PC-3 (cell line): ENCODE data around the gene RIMKLA. TPM values are rescaled to one million over a fixed set of nuclear protein-coding genes. Genes with fewer than 3 reads are reported as not detected.

Source experiments
- ATAC-seq: fragments of 200-7000 bp; cut with Tn5 transposase; 2 replicates; pipeline ENCODE4 v1.9.1; 2020; ENCODE audit warnings: mild to moderate bottlenecking, moderate library complexity
- BruUV-seq: library from RNA; stranded (reverse); fragments of 400-500 nt; replicated peaks from 2 replicates; lab custom pipeline; 2021; lab: Mats Ljungman, UMichigan
- CTCF ChIA-PET: fragments of 300-600 bp; sonication (Branson Sonifier 250); formaldehyde crosslinking; loops from one replicate; lab custom pipeline; 2022; ENCODE audit warnings: antibody characterized with exemption; lab: Charles Lee
- POLR2A ChIA-PET: fragments of 300-600 bp; sonication (Branson Sonifier 250); formaldehyde crosslinking; loops from one replicate; lab custom pipeline; 2022; ENCODE audit warnings: antibody characterized with exemption; ENCODE audit not compliant: unreplicated experiment; lab: Charles Lee
- DNase-seq: peaks from one replicate; pipeline ENCODE4 v3.0.0-alpha.2; 2015
- H2AFZ ChIP-seq: fragments of 300-600 bp; sonication (generic); 2 replicates; pipeline ENCODE4 v1.6.0; 2016; ENCODE audit warnings: antibody characterized with exemption, low read length
- H3F3A ChIP-seq: fragments of 300-600 bp; sonication (generic); one replicate; pipeline ENCODE4 v1.6.0; 2017; ENCODE audit warnings: antibody characterized with exemption, low read length, control low read depth, mild to moderate bottlenecking; ENCODE audit not compliant: unreplicated experiment
- H3K27ac ChIP-seq: fragments of 300-600 bp; sonication (generic); 2 replicates; pipeline ENCODE4 v1.5.1; 2016; ENCODE audit warnings: mild to moderate bottlenecking, low read length
- H3K27me3 ChIP-seq: fragments of 300-600 bp; sonication (generic); 2 replicates; pipeline ENCODE4 v1.6.1; 2016; ENCODE audit warnings: low read length, mixed read lengths
- H3K36me3 ChIP-seq: fragments of 300-600 bp; sonication (generic); 2 replicates; pipeline ENCODE4 v1.6.1; 2016; ENCODE audit warnings: low read depth, mixed run types, low read length, mixed read lengths
- H3K4me1 ChIP-seq: fragments of 300-600 bp; sonication (generic); 2 replicates; pipeline ENCODE4 v1.5.1; 2016; ENCODE audit warnings: low read length; ENCODE audit not compliant: insufficient read depth
- H3K4me2 ChIP-seq: fragments of 300-600 bp; sonication (generic); 2 replicates; pipeline ENCODE4 v1.6.0; 2016; ENCODE audit warnings: low read length
- H3K4me3 ChIP-seq: fragments of 300-600 bp; sonication (generic); 2 replicates; pipeline ENCODE4 v1.5.1; 2016; ENCODE audit warnings: mild to moderate bottlenecking, low read length, mixed read lengths
- H3K79me2 ChIP-seq: fragments of 300-600 bp; sonication (generic); 2 replicates; pipeline ENCODE4 v1.6.1; 2017; ENCODE audit warnings: low read length, mixed read lengths
- H3K9ac ChIP-seq: fragments of 300-600 bp; sonication (generic); 2 replicates; pipeline ENCODE4 v1.6.0; 2016; ENCODE audit warnings: mild to moderate bottlenecking, low read length
- H3K9me2 ChIP-seq: fragments of 300-600 bp; sonication (generic); replicated peaks from 2 replicates; pipeline ENCODE4 v1.6.1; 2016; ENCODE audit warnings: mixed run types, low read length, mixed read lengths
- H3K9me3 ChIP-seq: fragments of 300-600 bp; sonication (generic); 2 replicates; pipeline ENCODE4 v1.6.1; 2016; ENCODE audit warnings: low read length, mixed read lengths
- H4K20me1 ChIP-seq: fragments of 300-600 bp; sonication (generic); 2 replicates; pipeline ENCODE4 v1.6.1; 2016; ENCODE audit warnings: low read length, mixed read lengths
- EZH2 ChIP-seq: fragments of 300-600 bp; sonication (generic); IDR thresholded peaks from one replicate; pipeline ENCODE4 v1.6.1; 2017; ENCODE audit warnings: antibody characterized with exemption, mild to moderate bottlenecking, low read length; ENCODE audit not compliant: unreplicated experiment
- EZH2phosphoT487 ChIP-seq: fragments of 300-600 bp; sonication (generic); IDR thresholded peaks from 2 replicates; pipeline ENCODE4 v1.6.1; 2018; ENCODE audit warnings: mild to moderate bottlenecking, antibody characterized with exemption, low read length, borderline replicate concordance
- intact Hi-C: fragments of 100-400 bp; cut with micrococcal nuclease; formaldehyde crosslinking; loops from 2 replicates; pipeline ENCODE4 v1.9.0; 2023
- total RNA-seq: library from RNA; depleted of rRNA; stranded (reverse); fragments of >200 nt; gene quantifications from 2 replicates; pipeline ENCODE4 v1.2.3, GENCODE V29; 2014
- TF ChIP-seq, protein P1 (sequence below): fragments of 300-600 bp; sonication (generic); conservative IDR thresholded peaks from 2 replicates; pipeline ENCODE4 v1.5.1; 2017; ENCODE audit warnings: antibody characterized with exemption, low read depth, mild to moderate bottlenecking, low read length

The RIMKLA gene
- total RNA-seq, 1 experiment from 2014 or later = 4.5 TPM

DNA sequence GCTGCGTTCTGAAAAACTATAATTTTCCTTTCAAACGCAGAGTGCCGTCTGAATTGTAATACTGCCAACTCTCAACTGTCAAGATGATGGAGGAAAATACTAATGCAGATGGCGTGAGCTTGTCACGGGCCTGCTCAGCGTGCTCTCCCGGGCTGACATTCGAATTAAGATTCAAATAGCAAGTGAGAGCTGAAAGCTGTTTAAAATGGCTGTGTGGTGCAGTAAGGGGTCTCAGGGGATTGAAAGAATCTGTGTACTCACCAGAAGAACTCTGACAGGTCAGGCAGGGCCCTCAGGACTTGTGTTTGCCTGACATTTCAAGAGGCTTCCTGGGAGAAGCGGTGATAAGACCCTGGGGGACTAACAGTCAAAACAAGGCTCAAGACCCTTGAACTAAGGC lies 42.1 kb downstream of the RIMKLA start:
- intact Hi-C loops = no loop called here
- H3K4me3 ChIP-seq = no peak overlapping the region
- H3K9me2 ChIP-seq = no peaks in the 10 kb centered on the region
- no peak for DNase-seq
- no TSS peak for BruUV-seq
- H2AFZ ChIP-seq = no peak overlapping the region
- no peaks in the 10 kb centered on the region for H3F3A ChIP-seq
- no peaks in the 10 kb centered on the region for H3K27me3 ChIP-seq
- no peaks in the 10 kb centered on the region for H3K79me2 ChIP-seq
- no peak overlapping the region for H3K27ac ChIP-seq
- H4K20me1 ChIP-seq = no peaks in the 10 kb centered on the region
- no peak overlapping the region for H3K9ac ChIP-seq
- TF ChIP-seq, protein P1, sequence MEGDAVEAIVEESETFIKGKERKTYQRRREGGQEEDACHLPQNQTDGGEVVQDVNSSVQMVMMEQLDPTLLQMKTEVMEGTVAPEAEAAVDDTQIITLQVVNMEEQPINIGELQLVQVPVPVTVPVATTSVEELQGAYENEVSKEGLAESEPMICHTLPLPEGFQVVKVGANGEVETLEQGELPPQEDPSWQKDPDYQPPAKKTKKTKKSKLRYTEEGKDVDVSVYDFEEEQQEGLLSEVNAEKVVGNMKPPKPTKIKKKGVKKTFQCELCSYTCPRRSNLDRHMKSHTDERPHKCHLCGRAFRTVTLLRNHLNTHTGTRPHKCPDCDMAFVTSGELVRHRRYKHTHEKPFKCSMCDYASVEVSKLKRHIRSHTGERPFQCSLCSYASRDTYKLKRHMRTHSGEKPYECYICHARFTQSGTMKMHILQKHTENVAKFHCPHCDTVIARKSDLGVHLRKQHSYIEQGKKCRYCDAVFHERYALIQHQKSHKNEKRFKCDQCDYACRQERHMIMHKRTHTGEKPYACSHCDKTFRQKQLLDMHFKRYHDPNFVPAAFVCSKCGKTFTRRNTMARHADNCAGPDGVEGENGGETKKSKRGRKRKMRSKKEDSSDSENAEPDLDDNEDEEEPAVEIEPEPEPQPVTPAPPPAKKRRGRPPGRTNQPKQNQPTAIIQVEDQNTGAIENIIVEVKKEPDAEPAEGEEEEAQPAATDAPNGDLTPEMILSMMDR = no peak
- TF ChIP-seq EZH2phosphoT487 (no peak), EZH2 (no peak)
- no peaks in the 10 kb centered on the region for H3K9me3 ChIP-seq
- H3K4me2 ChIP-seq = no peak overlapping the region
- ChIA-PET POLR2A (no interaction called here), CTCF (no interaction called here)
- H3K36me3 ChIP-seq = no peaks in the 10 kb centered on the region
- no peak for ATAC-seq
- H3K4me1 ChIP-seq = peaks cover 29% of the 10 kb centered on the region

DNA sequence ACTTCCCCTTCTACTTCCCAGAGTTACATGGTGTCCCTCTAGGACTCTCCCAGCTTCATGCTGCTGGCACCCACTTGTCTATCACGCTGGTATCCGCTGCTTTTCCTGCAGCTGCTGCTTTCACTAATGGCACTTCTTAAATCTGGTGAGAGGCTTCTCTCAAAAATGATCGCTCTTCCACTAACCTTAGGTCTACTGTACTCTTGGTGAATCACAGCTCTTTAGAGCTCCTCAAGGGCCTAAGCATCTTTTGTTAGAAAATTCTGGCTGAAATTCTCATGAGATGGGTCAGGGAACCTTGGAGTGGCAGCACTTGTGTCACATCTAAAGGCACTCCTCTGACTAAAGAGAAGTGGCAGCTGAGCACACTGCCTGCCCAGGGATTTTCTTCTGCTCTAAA lies 43.1 kb downstream of the RIMKLA start:
- no peak for DNase-seq
- peak; percentile 12; the same call in 1 of the 2 replicates for ATAC-seq
- POLR2A ChIA-PET = no interaction called here
- no peaks in the 10 kb centered on the region for H4K20me1 ChIP-seq
- H3F3A ChIP-seq = no peaks in the 10 kb centered on the region
- H3K9me3 ChIP-seq = no peaks in the 10 kb centered on the region
- no peaks in the 10 kb centered on the region for H3K79me2 ChIP-seq
- H3K9ac ChIP-seq = no peak overlapping the region
- H3K27ac ChIP-seq = no peak overlapping the region
- no peak overlapping the region for H2AFZ ChIP-seq
- no peak overlapping the region for H3K4me3 ChIP-seq
- H3K36me3 ChIP-seq = no peaks in the 10 kb centered on the region
- H3K9me2 ChIP-seq = no peaks in the 10 kb centered on the region
- no peaks in the 10 kb centered on the region for H3K27me3 ChIP-seq
- CTCF ChIA-PET = no interaction called here
- no TSS peak for BruUV-seq
- intact Hi-C loops = no loop called here
- H3K4me2 ChIP-seq = peak overlapping the region; percentile 43; the same call in 1 of the 2 replicates
- TF ChIP-seq EZH2phosphoT487 = no peak
- TF ChIP-seq, protein P1 = no peak
- TF ChIP-seq EZH2 = no peak
- peaks cover 33% of the 10 kb centered on the region for H3K4me1 ChIP-seq

DNA sequence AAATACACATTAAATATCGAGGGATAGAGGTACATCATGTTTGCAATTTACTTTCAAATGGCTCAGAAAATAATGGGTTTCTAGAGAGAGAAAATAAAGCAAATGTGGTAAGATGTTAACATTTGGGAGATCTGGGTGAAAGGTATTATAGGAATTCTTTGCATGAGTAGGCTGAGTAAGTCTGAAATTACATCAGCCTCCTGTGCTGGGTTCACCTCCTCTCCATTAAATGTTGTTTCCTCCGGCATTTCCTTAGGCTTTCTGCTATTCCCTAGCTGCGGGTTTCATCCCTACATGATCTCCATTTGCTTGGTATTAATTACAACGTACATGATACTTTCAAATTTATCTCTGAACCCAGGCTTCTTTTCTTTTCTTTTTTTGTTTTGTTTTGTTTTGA lies 43.6 kb downstream of the RIMKLA start:
- H3K9ac ChIP-seq = no peak overlapping the region
- H3K9me3 ChIP-seq = no peaks in the 10 kb centered on the region
- H4K20me1 ChIP-seq = no peaks in the 10 kb centered on the region
- peak overlapping the region; percentile 43; the same call in 1 of the 2 replicates for H3K4me2 ChIP-seq
- H3K9me2 ChIP-seq = no peaks in the 10 kb centered on the region
- H3F3A ChIP-seq = no peaks in the 10 kb centered on the region
- intact Hi-C loops = no loop called here
- H3K36me3 ChIP-seq = no peaks in the 10 kb centered on the region
- DNase-seq (no peak), ATAC-seq (peak; percentile 50)
- ChIA-PET POLR2A (no interaction called here), CTCF (no interaction called here)
- H3K27me3 ChIP-seq = no peaks in the 10 kb centered on the region
- H3K4me1 ChIP-seq = peaks cover 36% of the 10 kb centered on the region
- BruUV-seq = no TSS peak
- H3K27ac ChIP-seq = no peak overlapping the region
- H3K4me3 ChIP-seq = no peak overlapping the region
- H2AFZ ChIP-seq = no peak overlapping the region
- H3K79me2 ChIP-seq = no peaks in the 10 kb centered on the region
- no peak for TF ChIP-seq EZH2
- TF ChIP-seq, protein P1 = no peak
- no peak for TF ChIP-seq EZH2phosphoT487
